ENCODE results near the gene ADNP. TPM values are rescaled to one million over a fixed set of nuclear protein-coding genes. Genes with fewer than 3 reads are reported as not detected.

Gene ADNP
- total and polyA plus RNA-seq, 10 of the 15 experiments (the other 5 are each of a cell fraction or from before 2014, with no cell fraction given), result 23.0 to 74.4 (median 34.9) TPM

- no peak for TF ChIP-seq FOXM1 (IDR thresholded peaks at IDR 0.05; ENCODE audit: low read depth, low read length)
These were observed 57.0 kb downstream of the ADNP start (continued) for GRCh38 chr20:50874111-50874757.

GRCh38 chr20:50873585-50873984, 57.7 kb downstream of the ADNP start:
- WGBS (ENCODE audit: insufficient coverage, insufficient replicate concordance, low lambda C conversion rate, missing lambda C conversion rate), result 87% methylated on average over 10 of the region's 10 CpGs
- Histone ChIP-seq H3K9ac (ENCODE audit: control insufficient read depth, insufficient read depth, low read length) (no peak overlapping the region), H3K4me2 (ENCODE audit: control insufficient read depth, insufficient read depth) (no peak overlapping the region), H3K36me3 (ENCODE audit: control insufficient read depth in 2 of 2, insufficient read depth in 2 of 2, low read length in 1 of 2) (peaks cover 9 to 12% of the 10 kb centered on the region in 2 experiments; a peak in 3 of 4 replicates), H4K20me1 (ENCODE audit: control insufficient read depth, insufficient read depth) (no peaks in the 10 kb centered on the region), H3K27me3 (replicated peaks in 1 of 2; ENCODE audit: control insufficient read depth in 2 of 2, insufficient read depth in 2 of 2, low read length in 1 of 2) (no peaks in the 10 kb centered on the region), H3K27ac (ENCODE audit: control insufficient read depth, insufficient read depth) (no peak overlapping the region), H3K79me2 (ENCODE audit: control insufficient read depth, insufficient read depth, low read length) (no peaks in the 10 kb centered on the region), H2AFZ (ENCODE audit: control insufficient read depth, low read depth, low read length) (no peak overlapping the region), H3K4me3 (no peak overlapping the region), H3K9me3 (replicated peaks; ENCODE audit: control insufficient read depth, insufficient read depth, low read length) (no peaks in the 10 kb centered on the region), H3K4me1 (ENCODE audit: control insufficient read depth, insufficient read depth, low read length) (no peaks in the 10 kb centered on the region)
- ATAC-seq (no peak), FAIRE-seq (no peak), DNase-seq (ENCODE audit: low read depth, low spot score) (no peak)
- in situ Hi-C loops (cut with MboI) (no loop called here), intact Hi-C loops (cut with micrococcal nuclease; ENCODE audit: unreplicated experiment) (no loop called here)
- SMC1A ChIA-PET (ENCODE audit: uncharacterized antibody, unreplicated experiment), result interaction anchor here (0.6 kb wide), 1 partner anchor 721 kb away, joined by 3 read pairs; no protein-coding TSS in a partner anchor
- BruUV-seq (replicated peaks), result no TSS peak
- CTCF ChIA-PET, result no interaction called here
- POLR2A ChIA-PET, result no interaction called here
- RAD21 ChIA-PET (ENCODE audit: unreplicated experiment), result no interaction called here
- TF ChIP-seq MTA2 (IDR thresholded peaks at IDR 0.05; ENCODE audit: low read depth) (no peak), EZH2 (IDR thresholded peaks at IDR 0.05; ENCODE audit: borderline replicate concordance, control insufficient read depth, low read depth, low read length) (no peak), NKRF (conservative IDR thresholded peaks at IDR 0.05) (no peak), ZNF274 (IDR thresholded peaks at IDR 0.05; ENCODE audit: insufficient read depth, insufficient read length) (no peak), RAD21 (IDR thresholded peaks at IDR 0.05; ENCODE audit: insufficient read depth, low read depth, low read length) (no peak), HDAC6 (IDR thresholded peaks at IDR 0.05; ENCODE audit: unreplicated experiment) (no peak), BCL3 (IDR thresholded peaks at IDR 0.05; ENCODE audit: borderline replicate concordance, insufficient read depth, low read depth, low read length, poor library complexity, severe bottlenecking) (no peak), EED (IDR thresholded peaks at IDR 0.05; ENCODE audit: low read depth) (no peak), IRF4 (IDR thresholded peaks at IDR 0.05; ENCODE audit: low read depth, low read length) (no peak), EP300 (IDR thresholded peaks at IDR 0.05; ENCODE audit: borderline replicate concordance in 1 of 2, control insufficient read depth in 1 of 2, low read depth in 2 of 2, low read length in 2 of 2) (no peak), YBX1 (IDR thresholded peaks at IDR 0.05) (no peak), TCF7 (IDR thresholded peaks at IDR 0.05; ENCODE audit: borderline replicate concordance) (no peak), E2F8 (IDR thresholded peaks at IDR 0.05; ENCODE audit: low read depth, partially characterized antibody) (no peak)

Data from GM12878 (cell line).